Breast epithelium (tissue), 4 donors: Measurements from ENCODE around the gene CGB3. TPM values are rescaled to one million over a fixed set of nuclear protein-coding genes. Genes with fewer than 3 reads are reported as not detected.
A peak's percentile ranks its signal among the peaks of the same experiment; 100 is the strongest.

Experiments used
- DNase-seq, 2 donors: peaks; one replicate each; pipeline ENCODE4 v3.0.0-alpha.2; 2019; ENCODE audit warnings: low spot score in 2 of 2
- H3K27ac ChIP-seq, 2 donors: fragments of 200-600 bp; sonication (generic) in 1 of 2; one replicate each; pipeline ENCODE4 v1.5.1; 2016 to 2019; ENCODE audit warnings: mild to moderate bottlenecking in 1 of 2
- H3K27me3 ChIP-seq, 2 donors: fragments of 200-600 bp; sonication (generic) in 1 of 2; one replicate each; pipeline versions ENCODE4 v1.5.1 to v1.6.0; 2017 to 2019; ENCODE audit warnings: control low read depth in 1 of 2, mild to moderate bottlenecking in 1 of 2
- H3K36me3 ChIP-seq: fragments of 200-600 bp; one replicate; pipeline ENCODE4 v1.5.1; 2019
- H3K4me1 ChIP-seq, 2 donors: fragments of 200-600 bp; sonication (generic); one replicate each; pipeline ENCODE4 v1.5.1; 2016 to 2019; ENCODE audit warnings: control low read depth in 1 of 2
- H3K4me3 ChIP-seq, 3 donors: fragments of 200-600 bp; sonication (generic); 1 replicate in 2 of 3; 2 replicates in 1 of 3; pipeline ENCODE4 v1.5.1; 2016 to 2019; ENCODE audit warnings: mild to moderate bottlenecking in 3 of 3, moderate library complexity in 2 of 3
- H3K9me3 ChIP-seq, 2 donors: fragments of 200-600 bp; sonication (generic) in 1 of 2; one replicate each; pipeline ENCODE4 v1.5.1; 2016 to 2019; ENCODE audit warnings: control low read depth in 1 of 2
- CTCF ChIP-seq, 3 donors: fragments of 450-650 bp; IDR thresholded peaks; one replicate each; pipeline ENCODE4 v1.5.1; 2016 to 2017; ENCODE audit warnings: antibody characterized with exemption in 3 of 3, mild to moderate bottlenecking in 3 of 3, moderate library complexity in 3 of 3
- POLR2A ChIP-seq: fragments of 450-650 bp; IDR thresholded peaks from one replicate; pipeline ENCODE4 v1.6.1; 2016; ENCODE audit warnings: antibody characterized with exemption, mild to moderate bottlenecking, moderate library complexity
- POLR2AphosphoS5 ChIP-seq, 3 donors: sonication (generic); formaldehyde crosslinking; IDR thresholded peaks; one replicate each; pipeline ENCODE4 v1.6.1; 2017; ENCODE audit warnings: antibody characterized with exemption in 3 of 3
- intact Hi-C: fragments of 100-400 bp; cut with DNase I; formaldehyde crosslinking; loops from one replicate; pipeline ENCODE4 v1.15.1; 2023; ENCODE audit warnings: low total_unique reads
- total RNA-seq, 3 donors: library from RNA; depleted of rRNA; stranded (reverse); fragments of >200 nt; gene quantifications; one replicate each; pipeline ENCODE4 v1.1.0, GENCODE V29; 2016

Gene CGB3
- total RNA-seq, 3 donors from 2014 or later = not detected

GRCh38 chr19:49004964-49005614 is 19.0 kb downstream of the CGB3 start:
- no peak for DNase-seq
- H3K4me3 ChIP-seq = no peak overlapping the region
- TF ChIP-seq CTCF (IDR thresholded peaks at IDR 0.05) (no peak), POLR2A (no peak), POLR2AphosphoS5 (IDR thresholded peaks at IDR 0.05) (no peak)
- intact Hi-C loops = no loop called here
- H3K9me3 ChIP-seq = no peaks in the 10 kb centered on the region
- H3K27ac ChIP-seq = no peak overlapping the region
- no peaks in the 10 kb centered on the region for H3K27me3 ChIP-seq
- no peaks in the 10 kb centered on the region for H3K4me1 ChIP-seq
- peaks cover 5% of the 10 kb centered on the region for H3K36me3 ChIP-seq

GRCh38 chr19:49004133-49004532 is 20.0 kb downstream of the CGB3 start:
- peaks cover 5% of the 10 kb centered on the region for H3K36me3 ChIP-seq
- no peak overlapping the region for H3K4me3 ChIP-seq
- H3K27ac ChIP-seq = no peak overlapping the region
- H3K27me3 ChIP-seq = no peaks in the 10 kb centered on the region
- DNase-seq = no peak
- TF ChIP-seq POLR2AphosphoS5 (IDR thresholded peaks at IDR 0.05) (no peak), CTCF (IDR thresholded peaks at IDR 0.05) (no peak), POLR2A (no peak)
- intact Hi-C loops = no loop called here
- H3K4me1 ChIP-seq = no peaks in the 10 kb centered on the region
- no peaks in the 10 kb centered on the region for H3K9me3 ChIP-seq

- Histone ChIP-seq H3K4me3 (no peak overlapping the region), H3K9me3 (no peaks in the 10 kb centered on the region), H3K27ac (no peak overlapping the region), H3K4me1 (no peaks in the 10 kb centered on the region), H3K36me3 (no peaks in the 10 kb centered on the region), H3K27me3 (no peaks in the 10 kb centered on the region)
- peak in 1 of 3 donors; percentile 29 for TF ChIP-seq CTCF (IDR thresholded peaks at IDR 0.05)
- no peak for TF ChIP-seq POLR2AphosphoS5 (IDR thresholded peaks at IDR 0.05)
- intact Hi-C loops = no loop called here
- no peak for DNase-seq
Measured at GRCh38 chr19:48999481-49000325, 24.4 kb downstream of the CGB3 start.

GRCh38 chr19:48997972-48998371 is 26.2 kb downstream of the CGB3 start:
- DNase-seq = no peak
- no peaks in the 10 kb centered on the region for H3K27me3 ChIP-seq
- TF ChIP-seq CTCF (IDR thresholded peaks at IDR 0.05) (no peak), POLR2AphosphoS5 (IDR thresholded peaks at IDR 0.05) (no peak), POLR2A (no peak)
- H3K27ac ChIP-seq = no peak overlapping the region
- H3K36me3 ChIP-seq = no peaks in the 10 kb centered on the region
- intact Hi-C loops = no loop called here
- no peak overlapping the region for H3K4me3 ChIP-seq
- H3K9me3 ChIP-seq = no peaks in the 10 kb centered on the region
- H3K4me1 ChIP-seq = peaks cover 0 to 2% of the 10 kb centered on the region in 2 donors

GRCh38 chr19:48994035-48994386 is 30.1 kb downstream of the CGB3 start:
- H3K9me3 ChIP-seq = no peaks in the 10 kb centered on the region
- peak overlapping the region; percentile 80 to 88 (median 85) for H3K4me3 ChIP-seq
- no peaks in the 10 kb centered on the region for H3K36me3 ChIP-seq
- intact Hi-C loops = no loop called here
- no peak for DNase-seq
- H3K4me1 ChIP-seq = peaks cover 10 to 19% of the 10 kb centered on the region in 2 donors
- TF ChIP-seq CTCF (IDR thresholded peaks at IDR 0.05) (no peak), POLR2AphosphoS5 (IDR thresholded peaks at IDR 0.05) (no peak), POLR2A (no peak)
- H3K27me3 ChIP-seq = no peaks in the 10 kb centered on the region
- peak overlapping the region; percentile 89 to 93 for H3K27ac ChIP-seq
